Keratinocyte (primary cell): Measurements from ENCODE around the gene CLDN20.

Experiments used
- EZH2 ChIP-seq: IDR thresholded peaks from one replicate; pipeline ENCODE4 v1.6.1; 2012; ENCODE audit warnings: inconsistent platforms, mild to moderate bottlenecking, low read length, moderate library complexity
- TF ChIP-seq, protein P1 (sequence below), 3 experiments: IDR thresholded peaks in 1 of 3; conservative IDR thresholded peaks in 1 of 3; optimal IDR thresholded peaks in 1 of 3; 2 replicates in 2 of 3; 3 replicates in 1 of 3; pipeline versions ENCODE3 to v1.5.1; 2011; ENCODE audit warnings: low read length in 3 of 3, mild to moderate bottlenecking in 3 of 3, moderate library complexity in 2 of 3, control low read depth in 1 of 3, inconsistent platforms in 1 of 3; ENCODE audit not compliant: insufficient read depth in 2 of 3; ENCODE audit errors: extremely low read depth in 1 of 3

- TF ChIP-seq, protein P1, sequence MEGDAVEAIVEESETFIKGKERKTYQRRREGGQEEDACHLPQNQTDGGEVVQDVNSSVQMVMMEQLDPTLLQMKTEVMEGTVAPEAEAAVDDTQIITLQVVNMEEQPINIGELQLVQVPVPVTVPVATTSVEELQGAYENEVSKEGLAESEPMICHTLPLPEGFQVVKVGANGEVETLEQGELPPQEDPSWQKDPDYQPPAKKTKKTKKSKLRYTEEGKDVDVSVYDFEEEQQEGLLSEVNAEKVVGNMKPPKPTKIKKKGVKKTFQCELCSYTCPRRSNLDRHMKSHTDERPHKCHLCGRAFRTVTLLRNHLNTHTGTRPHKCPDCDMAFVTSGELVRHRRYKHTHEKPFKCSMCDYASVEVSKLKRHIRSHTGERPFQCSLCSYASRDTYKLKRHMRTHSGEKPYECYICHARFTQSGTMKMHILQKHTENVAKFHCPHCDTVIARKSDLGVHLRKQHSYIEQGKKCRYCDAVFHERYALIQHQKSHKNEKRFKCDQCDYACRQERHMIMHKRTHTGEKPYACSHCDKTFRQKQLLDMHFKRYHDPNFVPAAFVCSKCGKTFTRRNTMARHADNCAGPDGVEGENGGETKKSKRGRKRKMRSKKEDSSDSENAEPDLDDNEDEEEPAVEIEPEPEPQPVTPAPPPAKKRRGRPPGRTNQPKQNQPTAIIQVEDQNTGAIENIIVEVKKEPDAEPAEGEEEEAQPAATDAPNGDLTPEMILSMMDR (optimal IDR thresholded peaks at IDR 0.05 in 1 of 3, IDR thresholded peaks at IDR 0.05 in 1 of 3, conservative IDR thresholded peaks at IDR 0.05 in 1 of 3; ENCODE audit: extremely low read depth in 1 of 3, insufficient read depth in 2 of 3, low read length in 3 of 3), result no peak
- TF ChIP-seq EZH2, result no peak
These were observed 9.7 kb upstream of the CLDN20 start for GRCh38 chr6:155254139-155254538.
